ENCODE data around the gene ASB13. TPM values are rescaled to one million over a fixed set of nuclear protein-coding genes. Genes with fewer than 3 reads are reported as not detected.
A peak's percentile ranks its signal among the peaks of the same experiment; 100 is the strongest.

Gene ASB13
- total and polyA plus RNA-seq, 2 of the 13 experiments (the other 11 are each of a cell fraction or from before 2014, with no cell fraction given) = 9.3 to 15.4 TPM

- TF ChIP-seq ZNF468 (CRISPR knock-in tag; IDR thresholded peaks at IDR 0.05) (no peak), RNF2 (conservative IDR thresholded peaks at IDR 0.05; ENCODE audit: low read depth) (peak; percentile 61), KDM5B (CRISPR knock-in tag; IDR thresholded peaks at IDR 0.05; ENCODE audit: borderline replicate concordance) (peak; percentile 44; the same call in 1 of the 2 replicates), ZNF343 (CRISPR knock-in tag; IDR thresholded peaks at IDR 0.05) (no peak; the same call in 1 of the 2 replicates), ZNF879 (CRISPR knock-in tag; IDR thresholded peaks at IDR 0.05) (no peak), REL (CRISPR knock-in tag; conservative IDR thresholded peaks at IDR 0.05) (no peak), ZNF367 (CRISPR knock-in tag; IDR thresholded peaks at IDR 0.05; ENCODE audit: borderline replicate concordance) (no peak), HMG20A (CRISPR knock-in tag; IDR thresholded peaks at IDR 0.05; ENCODE audit: borderline replicate concordance) (peak; percentile 68), ZNF510 (CRISPR knock-in tag; IDR thresholded peaks at IDR 0.05; ENCODE audit: low read depth) (no peak; the same call in 1 of the 2 replicates), ASH2L (IDR thresholded peaks at IDR 0.05; ENCODE audit: insufficient read length, low read depth, low read length) (peak; percentile 25), ZNF335 (CRISPR knock-in tag; IDR thresholded peaks at IDR 0.05) (0 out of 2 replicates have a peak, but pooled peaks have one; percentile 51), TBX3 (IDR thresholded peaks at IDR 0.05; ENCODE audit: borderline replicate concordance) (peak; percentile 26; the same call in 1 of the 2 replicates), RFXAP (CRISPR knock-in tag; IDR thresholded peaks at IDR 0.05; ENCODE audit: borderline replicate concordance) (0 out of 2 replicates have a peak, but pooled peaks have one; percentile 46), ZNF296 (CRISPR knock-in tag; conservative IDR thresholded peaks at IDR 0.05) (no peak), MAZ (IDR thresholded peaks at IDR 0.05; ENCODE audit: borderline replicate concordance, low read depth, low read length) (0 out of 2 replicates have a peak, but pooled peaks have one; percentile 45), MAZ (CRISPR knock-in tag; IDR thresholded peaks at IDR 0.05; ENCODE audit: low read depth) (peak; percentile 67; the same call in 1 of the 2 replicates)
- TF ChIP-seq, protein P1, sequence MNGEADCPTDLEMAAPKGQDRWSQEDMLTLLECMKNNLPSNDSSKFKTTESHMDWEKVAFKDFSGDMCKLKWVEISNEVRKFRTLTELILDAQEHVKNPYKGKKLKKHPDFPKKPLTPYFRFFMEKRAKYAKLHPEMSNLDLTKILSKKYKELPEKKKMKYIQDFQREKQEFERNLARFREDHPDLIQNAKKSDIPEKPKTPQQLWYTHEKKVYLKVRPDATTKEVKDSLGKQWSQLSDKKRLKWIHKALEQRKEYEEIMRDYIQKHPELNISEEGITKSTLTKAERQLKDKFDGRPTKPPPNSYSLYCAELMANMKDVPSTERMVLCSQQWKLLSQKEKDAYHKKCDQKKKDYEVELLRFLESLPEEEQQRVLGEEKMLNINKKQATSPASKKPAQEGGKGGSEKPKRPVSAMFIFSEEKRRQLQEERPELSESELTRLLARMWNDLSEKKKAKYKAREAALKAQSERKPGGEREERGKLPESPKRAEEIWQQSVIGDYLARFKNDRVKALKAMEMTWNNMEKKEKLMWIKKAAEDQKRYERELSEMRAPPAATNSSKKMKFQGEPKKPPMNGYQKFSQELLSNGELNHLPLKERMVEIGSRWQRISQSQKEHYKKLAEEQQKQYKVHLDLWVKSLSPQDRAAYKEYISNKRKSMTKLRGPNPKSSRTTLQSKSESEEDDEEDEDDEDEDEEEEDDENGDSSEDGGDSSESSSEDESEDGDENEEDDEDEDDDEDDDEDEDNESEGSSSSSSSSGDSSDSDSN (CRISPR knock-in tag; IDR thresholded peaks at IDR 0.05) = peak; percentile 70
- TF ChIP-seq, protein P2, sequence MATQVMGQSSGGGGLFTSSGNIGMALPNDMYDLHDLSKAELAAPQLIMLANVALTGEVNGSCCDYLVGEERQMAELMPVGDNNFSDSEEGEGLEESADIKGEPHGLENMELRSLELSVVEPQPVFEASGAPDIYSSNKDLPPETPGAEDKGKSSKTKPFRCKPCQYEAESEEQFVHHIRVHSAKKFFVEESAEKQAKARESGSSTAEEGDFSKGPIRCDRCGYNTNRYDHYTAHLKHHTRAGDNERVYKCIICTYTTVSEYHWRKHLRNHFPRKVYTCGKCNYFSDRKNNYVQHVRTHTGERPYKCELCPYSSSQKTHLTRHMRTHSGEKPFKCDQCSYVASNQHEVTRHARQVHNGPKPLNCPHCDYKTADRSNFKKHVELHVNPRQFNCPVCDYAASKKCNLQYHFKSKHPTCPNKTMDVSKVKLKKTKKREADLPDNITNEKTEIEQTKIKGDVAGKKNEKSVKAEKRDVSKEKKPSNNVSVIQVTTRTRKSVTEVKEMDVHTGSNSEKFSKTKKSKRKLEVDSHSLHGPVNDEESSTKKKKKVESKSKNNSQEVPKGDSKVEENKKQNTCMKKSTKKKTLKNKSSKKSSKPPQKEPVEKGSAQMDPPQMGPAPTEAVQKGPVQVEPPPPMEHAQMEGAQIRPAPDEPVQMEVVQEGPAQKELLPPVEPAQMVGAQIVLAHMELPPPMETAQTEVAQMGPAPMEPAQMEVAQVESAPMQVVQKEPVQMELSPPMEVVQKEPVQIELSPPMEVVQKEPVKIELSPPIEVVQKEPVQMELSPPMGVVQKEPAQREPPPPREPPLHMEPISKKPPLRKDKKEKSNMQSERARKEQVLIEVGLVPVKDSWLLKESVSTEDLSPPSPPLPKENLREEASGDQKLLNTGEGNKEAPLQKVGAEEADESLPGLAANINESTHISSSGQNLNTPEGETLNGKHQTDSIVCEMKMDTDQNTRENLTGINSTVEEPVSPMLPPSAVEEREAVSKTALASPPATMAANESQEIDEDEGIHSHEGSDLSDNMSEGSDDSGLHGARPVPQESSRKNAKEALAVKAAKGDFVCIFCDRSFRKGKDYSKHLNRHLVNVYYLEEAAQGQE (IDR thresholded peaks at IDR 0.05; ENCODE audit: borderline replicate concordance in 1 of 2, low read depth in 1 of 2, low read length in 2 of 2) = no peak
- TF ChIP-seq, protein P3, sequence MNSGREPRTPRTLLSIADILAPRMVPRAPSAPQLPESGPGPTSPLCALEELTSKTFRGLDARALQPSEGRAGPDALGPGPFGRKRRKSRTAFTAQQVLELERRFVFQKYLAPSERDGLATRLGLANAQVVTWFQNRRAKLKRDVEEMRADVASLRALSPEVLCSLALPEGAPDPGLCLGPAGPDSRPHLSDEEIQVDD (CRISPR knock-in tag; IDR thresholded peaks at IDR 0.05; ENCODE audit: borderline replicate concordance) = no peak
- TF ChIP-seq, protein P4, sequence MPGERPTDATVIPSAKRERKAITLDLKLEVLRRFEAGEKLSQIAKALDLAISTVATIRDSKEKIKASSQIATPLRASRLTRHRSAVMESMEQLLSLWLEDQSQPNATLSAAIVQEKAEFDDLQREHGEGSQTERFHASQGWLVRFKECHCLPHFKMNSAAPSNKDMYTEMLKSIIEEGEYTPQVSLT (CRISPR knock-in tag; IDR thresholded peaks at IDR 0.05; ENCODE audit: borderline replicate concordance, low read depth) = no peak
- TF ChIP-seq, protein P5, sequence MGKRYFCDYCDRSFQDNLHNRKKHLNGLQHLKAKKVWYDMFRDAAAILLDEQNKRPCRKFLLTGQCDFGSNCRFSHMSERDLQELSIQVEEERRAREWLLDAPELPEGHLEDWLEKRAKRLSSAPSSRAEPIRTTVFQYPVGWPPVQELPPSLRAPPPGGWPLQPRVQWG (CRISPR knock-in tag; IDR thresholded peaks at IDR 0.05; ENCODE audit: borderline replicate concordance, low read depth) = no peak
Measured at GRCh38 chr10:5659702-5660528, 6.5 kb downstream of the ASB13 start (continued).
